DOHH2 (cell line): ENCODE results near the gene BET1L.
"Not testable (repeated sequence)": the region's sequence is repeated elsewhere in the genome, so short reads cannot be mapped to it uniquely, and the experiment has no call there.

Source experiments
- EZH2phosphoT487 ChIP-seq: fragments of 200-600 bp; sonication (generic); IDR thresholded peaks from 2 replicates; pipeline ENCODE4 v1.6.1; 2017; ENCODE audit warnings: borderline replicate concordance, mild to moderate bottlenecking, antibody characterized with exemption, low read length, moderate library complexity, mixed read lengths
- TF ChIP-seq, protein P1 (sequence below): fragments of 200-600 bp; sonication (generic); IDR thresholded peaks from one replicate; pipeline ENCODE4 v1.5.1; 2014; ENCODE audit warnings: antibody characterized with exemption, mild to moderate bottlenecking, low read depth, low read length; ENCODE audit not compliant: poor library complexity, severe bottlenecking

DNA sequence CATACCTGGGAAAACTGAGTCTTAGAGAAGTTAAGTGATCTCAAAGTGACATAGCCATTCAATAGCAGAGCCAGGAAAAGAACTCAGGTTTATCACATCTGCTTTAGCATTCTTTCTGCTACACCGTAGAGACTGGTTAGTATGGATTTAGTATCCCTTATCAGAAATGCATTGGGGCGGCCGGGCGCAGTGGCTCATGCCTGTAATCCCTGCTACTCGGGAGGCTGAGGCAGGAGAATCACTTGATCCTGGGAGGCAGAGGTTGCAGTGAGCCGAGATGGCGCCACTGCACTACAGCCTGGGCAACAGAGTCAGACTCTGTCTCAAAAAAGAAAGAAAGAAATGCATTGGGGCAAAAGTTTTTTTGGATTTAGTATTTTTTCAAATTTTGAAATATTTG is 31.1 kb upstream of the BET1L start:
- TF ChIP-seq, protein P1, sequence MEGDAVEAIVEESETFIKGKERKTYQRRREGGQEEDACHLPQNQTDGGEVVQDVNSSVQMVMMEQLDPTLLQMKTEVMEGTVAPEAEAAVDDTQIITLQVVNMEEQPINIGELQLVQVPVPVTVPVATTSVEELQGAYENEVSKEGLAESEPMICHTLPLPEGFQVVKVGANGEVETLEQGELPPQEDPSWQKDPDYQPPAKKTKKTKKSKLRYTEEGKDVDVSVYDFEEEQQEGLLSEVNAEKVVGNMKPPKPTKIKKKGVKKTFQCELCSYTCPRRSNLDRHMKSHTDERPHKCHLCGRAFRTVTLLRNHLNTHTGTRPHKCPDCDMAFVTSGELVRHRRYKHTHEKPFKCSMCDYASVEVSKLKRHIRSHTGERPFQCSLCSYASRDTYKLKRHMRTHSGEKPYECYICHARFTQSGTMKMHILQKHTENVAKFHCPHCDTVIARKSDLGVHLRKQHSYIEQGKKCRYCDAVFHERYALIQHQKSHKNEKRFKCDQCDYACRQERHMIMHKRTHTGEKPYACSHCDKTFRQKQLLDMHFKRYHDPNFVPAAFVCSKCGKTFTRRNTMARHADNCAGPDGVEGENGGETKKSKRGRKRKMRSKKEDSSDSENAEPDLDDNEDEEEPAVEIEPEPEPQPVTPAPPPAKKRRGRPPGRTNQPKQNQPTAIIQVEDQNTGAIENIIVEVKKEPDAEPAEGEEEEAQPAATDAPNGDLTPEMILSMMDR = not testable (repeated sequence)
- TF ChIP-seq EZH2phosphoT487 = not testable (repeated sequence)
